BLaER1 (cell line): ENCODE results near the gene AMFR.
A peak's percentile ranks its signal among the peaks of the same experiment; 100 is the strongest.

Experiments
- H3K27ac ChIP-seq: shearing (Covaris generic); formaldehyde crosslinking; 2 replicates; pipeline ENCODE4 v1.8.1; 2022
- H3K27me3 ChIP-seq: shearing (Covaris generic); formaldehyde crosslinking; 2 replicates; pipeline ENCODE4 v1.8.1; 2022
- H3K36me3 ChIP-seq: shearing (Covaris generic); formaldehyde crosslinking; 2 replicates; pipeline ENCODE4 v1.8.1; 2022
- H3K4me1 ChIP-seq: shearing (Covaris generic); formaldehyde crosslinking; 2 replicates; pipeline ENCODE4 v1.8.1; 2022
- H3K4me2 ChIP-seq: shearing (Covaris generic); formaldehyde crosslinking; 2 replicates; pipeline ENCODE4 v1.8.1; 2022
- H3K4me3 ChIP-seq: shearing (Covaris generic); formaldehyde crosslinking; 2 replicates; pipeline ENCODE4 v1.8.1; 2022
- H3K9ac ChIP-seq: shearing (Covaris generic); formaldehyde crosslinking; 2 replicates; pipeline ENCODE4 v1.8.1; 2022
- H3K9me3 ChIP-seq: shearing (Covaris generic); formaldehyde crosslinking; 2 replicates; pipeline ENCODE4 v1.8.1; 2022
- H4K20me1 ChIP-seq: shearing (Covaris generic); formaldehyde crosslinking; 2 replicates; pipeline ENCODE4 v1.8.1; 2022
- Cebpa-rat ChIP-seq: shearing (Covaris generic); IDR thresholded peaks from 2 replicates; pipeline ENCODE4 v1.8.1; 2022

AMFR gene

GRCh38 chr16:56424791-56425438, 430 bp downstream of the AMFR start:
- no peak for TF ChIP-seq Cebpa-rat
- Histone ChIP-seq H3K4me1 (peaks cover 41% of the 10 kb centered on the region), H3K9ac (peak overlapping the region; percentile 91), H4K20me1 (peaks cover 54% of the 10 kb centered on the region), H3K9me3 (no peaks in the 10 kb centered on the region), H3K4me3 (peak overlapping the region; percentile 98), H3K27ac (peak overlapping the region; percentile 89), H3K4me2 (peak overlapping the region; percentile 96), H3K27me3 (no peaks in the 10 kb centered on the region), H3K36me3 (peaks cover 8% of the 10 kb centered on the region; the same call in 1 of the 2 replicates)

- Histone ChIP-seq H3K4me1 (peaks cover 41% of the 10 kb centered on the region), H3K9me3 (no peaks in the 10 kb centered on the region), H3K27ac (peak overlapping the region; percentile 89), H3K27me3 (no peaks in the 10 kb centered on the region), H3K9ac (peak overlapping the region; percentile 91), H4K20me1 (peaks cover 60% of the 10 kb centered on the region), H3K36me3 (peaks cover 4% of the 10 kb centered on the region; the same call in 1 of the 2 replicates), H3K4me2 (peak overlapping the region; percentile 96), H3K4me3 (peak overlapping the region; percentile 98)
- TF ChIP-seq Cebpa-rat, result no peak
These were observed 961 bp downstream of the AMFR start for GRCh38 chr16:56424404-56424764.

GRCh38 chr16:56423584-56424403, 1.6 kb downstream of the AMFR start:
- Histone ChIP-seq H3K9ac (peak overlapping the region; percentile 91), H3K27me3 (no peaks in the 10 kb centered on the region), H3K4me1 (peaks cover 41% of the 10 kb centered on the region), H3K9me3 (no peaks in the 10 kb centered on the region), H3K27ac (peak overlapping the region; percentile 89), H3K4me2 (peak overlapping the region; percentile 96), H4K20me1 (peaks cover 65% of the 10 kb centered on the region), H3K36me3 (peaks cover 2% of the 10 kb centered on the region; the same call in 1 of the 2 replicates), H3K4me3 (peak overlapping the region; percentile 98)
- TF ChIP-seq Cebpa-rat, result no peak

GRCh38 chr16:56422896-56423441, 2.4 kb downstream of the AMFR start:
- H3K4me1 ChIP-seq, result peaks cover 41% of the 10 kb centered on the region
- H3K9ac ChIP-seq, result peak overlapping the region; percentile 28; the same call in 1 of the 2 replicates
- no peak for TF ChIP-seq Cebpa-rat
- no peaks in the 10 kb centered on the region for H3K9me3 ChIP-seq
- 0 out of 2 replicates have a peak overlapping the region, but pooled peaks have one; percentile 23 for H3K27ac ChIP-seq
- no peaks in the 10 kb centered on the region for H3K36me3 ChIP-seq
- H3K4me2 ChIP-seq, result peak overlapping the region; percentile 96
- H4K20me1 ChIP-seq, result peaks cover 70% of the 10 kb centered on the region
- H3K27me3 ChIP-seq, result no peaks in the 10 kb centered on the region
- H3K4me3 ChIP-seq, result peak overlapping the region; percentile 98; the same call in 1 of the 2 replicates

- H3K27ac ChIP-seq, result 0 out of 2 replicates have a peak overlapping the region, but pooled peaks have one; percentile 2
- H3K4me3 ChIP-seq, result no peak overlapping the region
- TF ChIP-seq Cebpa-rat, result no peak
- H3K36me3 ChIP-seq, result no peaks in the 10 kb centered on the region
- H3K9me3 ChIP-seq, result no peaks in the 10 kb centered on the region
- H4K20me1 ChIP-seq, result peaks cover 74% of the 10 kb centered on the region
- H3K9ac ChIP-seq, result no peak overlapping the region
- H3K27me3 ChIP-seq, result no peaks in the 10 kb centered on the region
- H3K4me1 ChIP-seq, result peaks cover 41% of the 10 kb centered on the region
- peak overlapping the region; percentile 96 for H3K4me2 ChIP-seq
These were observed 3.2 kb downstream of the AMFR start for GRCh38 chr16:56421976-56422669.

GRCh38 chr16:56421313-56421712, 4.0 kb downstream of the AMFR start:
- H3K27ac ChIP-seq, result no peak overlapping the region
- peak overlapping the region; percentile 96; the same call in 1 of the 2 replicates for H3K4me2 ChIP-seq
- no peaks in the 10 kb centered on the region for H3K9me3 ChIP-seq
- H3K4me3 ChIP-seq, result no peak overlapping the region
- no peak for TF ChIP-seq Cebpa-rat
- H3K27me3 ChIP-seq, result no peaks in the 10 kb centered on the region
- no peak overlapping the region for H3K9ac ChIP-seq
- H3K36me3 ChIP-seq, result no peaks in the 10 kb centered on the region
- peaks cover 43% of the 10 kb centered on the region for H3K4me1 ChIP-seq
- H4K20me1 ChIP-seq, result peaks cover 81% of the 10 kb centered on the region

- no peaks in the 10 kb centered on the region for H3K27me3 ChIP-seq
- H3K36me3 ChIP-seq, result 0 out of 2 replicates have a peak, but pooled peaks cover under 1% of the 10 kb centered on the region
- H3K4me3 ChIP-seq, result no peak overlapping the region
- no peak overlapping the region for H3K27ac ChIP-seq
- H3K9ac ChIP-seq, result no peak overlapping the region
- H4K20me1 ChIP-seq, result peaks cover 88% of the 10 kb centered on the region
- peaks cover 46% of the 10 kb centered on the region for H3K4me1 ChIP-seq
- TF ChIP-seq Cebpa-rat, result no peak
- H3K9me3 ChIP-seq, result no peaks in the 10 kb centered on the region
- H3K4me2 ChIP-seq, result no peak overlapping the region
These were observed 4.7 kb downstream of the AMFR start for GRCh38 chr16:56420613-56421012.

GRCh38 chr16:56419740-56420548, 5.4 kb downstream of the AMFR start:
- Histone ChIP-seq H3K27ac (no peak overlapping the region), H3K4me2 (no peak overlapping the region), H3K9me3 (no peaks in the 10 kb centered on the region), H3K4me3 (no peak overlapping the region), H4K20me1 (peaks cover 95% of the 10 kb centered on the region), H3K9ac (no peak overlapping the region), H3K4me1 (peaks cover 47% of the 10 kb centered on the region), H3K36me3 (0 out of 2 replicates have a peak, but pooled peaks cover 7% of the 10 kb centered on the region), H3K27me3 (no peaks in the 10 kb centered on the region)
- TF ChIP-seq Cebpa-rat, result no peak

- Histone ChIP-seq H3K27me3 (no peaks in the 10 kb centered on the region), H3K9me3 (no peaks in the 10 kb centered on the region), H3K9ac (no peak overlapping the region), H3K36me3 (peaks cover 21% of the 10 kb centered on the region), H3K4me1 (peaks cover 24% of the 10 kb centered on the region), H3K4me3 (no peak overlapping the region), H3K4me2 (no peak overlapping the region), H3K27ac (no peak overlapping the region), H4K20me1 (peaks cover 99% of the 10 kb centered on the region)
- no peak for TF ChIP-seq Cebpa-rat
These were observed 8.2 kb downstream of the AMFR start for GRCh38 chr16:56417138-56417537.
